Loucy (cell line): ENCODE data around the gene HOXA6.

Source experiments
- H2AFZ ChIP-seq: fragments of 200-600 bp; sonication (generic); 2 replicates; pipeline ENCODE4 v1.6.0; 2016; ENCODE audit warnings: antibody characterized with exemption, mild to moderate bottlenecking, low read length, moderate library complexity
- H3F3A ChIP-seq: fragments of 200-600 bp; 2 replicates; pipeline ENCODE4 v1.6.0; 2016; ENCODE audit warnings: antibody characterized with exemption, low read depth, mild to moderate bottlenecking
- H3K27me3 ChIP-seq: fragments of 200-600 bp; sonication (generic); 2 replicates; pipeline ENCODE4 v1.6.1; 2014; ENCODE audit warnings: low read length, mild to moderate bottlenecking; ENCODE audit not compliant: insufficient read depth, poor library complexity, severe bottlenecking
- H3K36me3 ChIP-seq: fragments of 200-600 bp; sonication (generic); 2 replicates; pipeline ENCODE4 v1.6.1; 2016; ENCODE audit warnings: low read length; ENCODE audit not compliant: insufficient read depth
- H3K4me1 ChIP-seq: fragments of 200-600 bp; sonication (generic); 2 replicates; pipeline ENCODE4 v1.5.1; 2014; ENCODE audit warnings: low read length, mild to moderate bottlenecking; ENCODE audit not compliant: insufficient read depth, poor library complexity, severe bottlenecking
- H3K4me2 ChIP-seq: fragments of 200-600 bp; sonication (generic); 2 replicates; pipeline ENCODE4 v1.6.0; 2014; ENCODE audit warnings: antibody characterized with exemption, low read length, low read depth, mild to moderate bottlenecking; ENCODE audit not compliant: poor library complexity, severe bottlenecking
- H3K4me3 ChIP-seq: fragments of 200-600 bp; sonication (generic); 2 replicates; pipeline ENCODE4 v1.5.1; 2014; ENCODE audit warnings: low read length, mild to moderate bottlenecking, mixed read lengths; ENCODE audit not compliant: poor library complexity, severe bottlenecking
- H3K79me2 ChIP-seq: fragments of 200-600 bp; sonication (generic); 2 replicates; pipeline ENCODE4 v1.6.1; 2014; ENCODE audit warnings: low read length; ENCODE audit not compliant: insufficient read depth
- H3K9ac ChIP-seq: fragments of 200-600 bp; sonication (generic); 2 replicates; pipeline ENCODE4 v1.6.0; 2014; ENCODE audit warnings: mild to moderate bottlenecking, low read depth, low read length, moderate library complexity; ENCODE audit not compliant: poor library complexity, severe bottlenecking
- H3K9me2 ChIP-seq: fragments of 200-600 bp; sonication (generic); replicated peaks from 2 replicates; pipeline ENCODE4 v1.6.1; 2016; ENCODE audit warnings: low read depth, low read length, mixed read lengths
- H3K9me3 ChIP-seq: fragments of 200-600 bp; sonication (generic); 2 replicates; pipeline ENCODE4 v1.6.1; 2014; ENCODE audit warnings: mild to moderate bottlenecking, antibody characterized with exemption, low read length, low read depth; ENCODE audit not compliant: insufficient read depth
- H4K20me1 ChIP-seq: fragments of 200-600 bp; sonication (generic); 2 replicates; pipeline ENCODE4 v1.6.0; 2014; ENCODE audit warnings: antibody characterized with exemption, low read length, mild to moderate bottlenecking; ENCODE audit not compliant: insufficient read depth, poor library complexity, severe bottlenecking
- EZH2phosphoT487 ChIP-seq: fragments of 200-600 bp; IDR thresholded peaks from 2 replicates; pipeline ENCODE4 v1.6.1; 2018; ENCODE audit warnings: antibody characterized with exemption, mild to moderate bottlenecking, moderate library complexity, borderline replicate concordance
- TF ChIP-seq, protein P1 (sequence below): fragments of 200-600 bp; sonication (generic); conservative IDR thresholded peaks from 2 replicates; pipeline ENCODE4 v1.5.1; 2014; ENCODE audit warnings: mild to moderate bottlenecking, antibody characterized with exemption, low read length

HOXA6 gene

DNA sequence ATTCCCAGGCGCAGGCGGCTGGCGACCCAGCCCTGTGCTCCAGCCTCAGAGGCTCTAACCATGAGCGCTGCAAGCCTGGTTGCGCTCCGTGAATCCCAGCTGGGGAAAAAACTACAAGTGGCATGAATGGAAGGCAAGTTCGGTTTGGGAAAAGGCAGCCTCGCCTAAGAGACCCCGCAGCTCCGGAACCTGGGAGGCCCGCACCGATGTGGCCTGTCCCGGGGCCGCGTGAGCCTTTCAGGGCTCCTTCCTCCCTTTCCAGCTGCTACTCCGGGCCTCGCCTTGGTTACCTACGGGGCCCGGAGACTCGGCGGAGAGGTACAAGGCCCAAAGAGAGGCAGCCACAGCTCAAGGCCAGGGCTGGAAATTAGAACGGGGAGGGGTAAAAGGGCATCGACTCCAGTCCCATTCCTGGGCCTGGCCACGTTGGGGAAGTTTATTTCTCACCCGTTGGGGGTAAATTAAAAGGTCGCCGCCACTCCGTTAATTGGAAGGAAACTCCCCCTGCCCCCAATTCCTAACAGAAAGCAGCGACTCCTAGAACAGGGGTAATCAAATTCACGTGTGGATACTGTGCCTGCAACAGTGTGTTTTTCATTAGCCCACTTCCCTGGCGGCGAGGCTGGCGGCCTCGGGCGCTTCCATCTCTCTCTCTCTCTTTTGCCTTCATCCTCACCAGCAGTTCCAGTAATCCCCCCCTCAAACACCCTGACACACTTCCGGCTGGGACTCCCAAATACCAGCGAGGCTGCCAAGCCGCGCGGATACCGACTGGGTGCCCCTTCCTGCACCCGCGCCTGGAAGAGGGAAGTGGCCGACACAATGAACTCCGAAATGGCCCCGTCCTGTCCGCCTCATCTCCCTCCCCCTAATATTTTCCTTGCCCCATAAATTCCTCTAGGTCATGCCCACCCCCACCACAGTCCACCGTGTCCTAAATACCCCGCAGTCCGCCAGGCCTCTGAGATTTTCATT is 19.2 kb upstream of the HOXA6 start:
- Histone ChIP-seq H3K9ac (peak overlapping the region; percentile 99), H3K9me3 (no peaks in the 10 kb centered on the region), H3K36me3 (peaks cover 62% of the 10 kb centered on the region), H2AFZ (no peak overlapping the region), H3F3A (peaks cover 16% of the 10 kb centered on the region; the same call in 1 of the 2 replicates), H3K27me3 (peaks cover 80% of the 10 kb centered on the region), H3K79me2 (peaks cover 96% of the 10 kb centered on the region), H3K4me1 (peaks cover 10% of the 10 kb centered on the region), H4K20me1 (peaks cover 72% of the 10 kb centered on the region), H3K9me2 (no peaks in the 10 kb centered on the region), H3K4me3 (peak overlapping the region; percentile 94), H3K4me2 (peak overlapping the region; percentile 98)
- TF ChIP-seq, protein P1, sequence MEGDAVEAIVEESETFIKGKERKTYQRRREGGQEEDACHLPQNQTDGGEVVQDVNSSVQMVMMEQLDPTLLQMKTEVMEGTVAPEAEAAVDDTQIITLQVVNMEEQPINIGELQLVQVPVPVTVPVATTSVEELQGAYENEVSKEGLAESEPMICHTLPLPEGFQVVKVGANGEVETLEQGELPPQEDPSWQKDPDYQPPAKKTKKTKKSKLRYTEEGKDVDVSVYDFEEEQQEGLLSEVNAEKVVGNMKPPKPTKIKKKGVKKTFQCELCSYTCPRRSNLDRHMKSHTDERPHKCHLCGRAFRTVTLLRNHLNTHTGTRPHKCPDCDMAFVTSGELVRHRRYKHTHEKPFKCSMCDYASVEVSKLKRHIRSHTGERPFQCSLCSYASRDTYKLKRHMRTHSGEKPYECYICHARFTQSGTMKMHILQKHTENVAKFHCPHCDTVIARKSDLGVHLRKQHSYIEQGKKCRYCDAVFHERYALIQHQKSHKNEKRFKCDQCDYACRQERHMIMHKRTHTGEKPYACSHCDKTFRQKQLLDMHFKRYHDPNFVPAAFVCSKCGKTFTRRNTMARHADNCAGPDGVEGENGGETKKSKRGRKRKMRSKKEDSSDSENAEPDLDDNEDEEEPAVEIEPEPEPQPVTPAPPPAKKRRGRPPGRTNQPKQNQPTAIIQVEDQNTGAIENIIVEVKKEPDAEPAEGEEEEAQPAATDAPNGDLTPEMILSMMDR = no peak
- TF ChIP-seq EZH2phosphoT487 = no peak

DNA sequence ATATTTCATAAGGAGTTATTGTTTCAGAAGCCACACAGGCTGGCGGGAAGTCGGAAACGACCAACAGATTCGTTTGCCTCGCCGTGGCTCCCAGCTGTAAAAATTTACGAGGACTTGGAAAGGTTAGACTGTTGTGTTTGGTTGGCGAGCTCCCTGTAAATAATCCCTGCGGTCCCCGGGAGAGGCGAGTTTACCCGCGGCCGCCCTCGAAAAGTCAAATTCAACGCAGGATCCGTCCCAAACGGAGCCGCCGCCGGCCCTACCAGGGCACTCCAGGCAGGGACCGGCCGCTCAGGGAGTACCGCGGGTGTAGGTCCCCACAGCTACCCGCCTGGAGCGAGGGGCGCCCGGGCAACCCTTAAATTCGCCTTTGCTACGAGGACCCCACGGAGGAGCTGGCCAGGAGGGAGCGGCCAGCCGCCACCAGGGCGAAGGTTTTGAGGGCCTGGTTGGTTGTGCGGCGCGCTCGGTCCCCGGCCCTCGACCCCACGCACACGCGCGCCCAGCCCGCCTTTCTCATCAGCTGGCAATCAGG is 18.5 kb upstream of the HOXA6 start:
- Histone ChIP-seq H3K36me3 (peaks cover 54% of the 10 kb centered on the region), H3K9me2 (no peaks in the 10 kb centered on the region), H3K4me2 (peak overlapping the region; percentile 98), H3K4me3 (peak overlapping the region; percentile 94), H3K27me3 (peaks cover 73% of the 10 kb centered on the region), H2AFZ (no peak overlapping the region), H3K79me2 (peaks cover 96% of the 10 kb centered on the region), H4K20me1 (peaks cover 66% of the 10 kb centered on the region), H3K4me1 (peaks cover 10% of the 10 kb centered on the region), H3K9ac (peak overlapping the region; percentile 99), H3F3A (peaks cover 17% of the 10 kb centered on the region; the same call in 1 of the 2 replicates), H3K9me3 (no peaks in the 10 kb centered on the region)
- TF ChIP-seq EZH2phosphoT487 = no peak

DNA sequence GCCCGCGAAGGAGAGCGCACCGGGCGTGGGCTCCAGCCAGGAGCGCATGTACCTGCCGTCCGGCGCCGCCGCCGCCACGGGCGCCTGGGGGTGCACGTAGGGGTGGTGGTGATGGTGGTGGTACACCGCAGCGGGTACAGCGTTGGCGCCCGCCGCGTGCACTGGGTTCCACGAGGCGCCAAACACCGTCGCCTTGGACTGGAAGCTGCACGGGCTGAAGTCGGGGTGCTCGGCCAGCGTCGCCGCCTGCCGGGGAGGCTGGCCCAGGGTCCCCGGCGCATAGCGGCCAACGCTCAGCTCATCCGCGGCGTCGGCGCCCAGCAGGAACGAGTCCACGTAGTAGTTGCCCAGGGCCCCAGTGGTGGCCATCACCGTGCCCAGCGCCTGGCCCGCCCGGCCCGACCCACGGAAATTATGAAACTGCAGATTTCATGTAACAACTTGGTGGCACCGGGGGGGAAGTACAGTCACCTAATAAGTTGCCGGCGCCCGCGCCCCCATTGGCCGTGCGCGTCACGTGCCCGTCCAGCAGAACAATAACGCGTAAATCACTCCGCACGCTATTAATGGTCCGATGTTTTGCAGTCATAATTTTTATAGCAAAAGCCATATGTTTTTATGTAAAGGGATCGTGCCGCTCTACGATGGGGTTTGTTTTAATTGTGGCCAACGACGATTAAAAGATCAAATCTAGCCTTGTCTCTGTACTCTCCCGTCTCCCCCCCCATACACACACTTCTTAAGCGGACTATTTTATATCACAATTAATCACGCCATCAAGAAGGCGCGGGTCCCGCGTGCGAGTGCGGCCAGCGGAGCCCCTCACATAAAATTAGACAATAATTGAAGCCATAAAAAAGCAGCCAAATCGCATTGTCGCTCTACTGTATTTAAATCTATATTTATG is 17.8 kb upstream of the HOXA6 start, which contains the start of gene HOXA9:
HOXA9 (minus strand) TSS at position 449 of the 907 bp plus-strand sequence; CDS start at position 369, 80 bp downstream.
- H2AFZ ChIP-seq = no peak within 1 kb of the TSS
- H3K4me2 ChIP-seq = peak within 1 kb of the TSS; percentile 98
- peaks cover 15% of the 10 kb centered on the region; the same call in 1 of the 2 replicates for H3F3A ChIP-seq
- no peaks in the 10 kb centered on the region for H3K9me2 ChIP-seq
- H3K36me3 ChIP-seq = peaks cover 47% of the 10 kb centered on the region
- TF ChIP-seq EZH2phosphoT487 = no peak; the same call in none of the 2 replicates
- TF ChIP-seq, protein P1 = no peak
- H3K79me2 ChIP-seq = peaks cover 94% of the 10 kb centered on the region
- peaks cover 59% of the 10 kb centered on the region for H4K20me1 ChIP-seq
- peak within 1 kb of the TSS; percentile 94 for H3K4me3 ChIP-seq
- H3K27me3 ChIP-seq = peaks cover 66% of the 10 kb centered on the region
- no peaks in the 10 kb centered on the region for H3K9me3 ChIP-seq
- H3K4me1 ChIP-seq = peaks cover 10% of the 10 kb centered on the region
- H3K9ac ChIP-seq = peak within 1 kb of the TSS; percentile 99
